ENCODE measurements around the gene GPC6.

GPC6 gene

GRCh38 chr13:94053986-94054593 lies 827.5 kb downstream of the GPC6 start:
- Histone ChIP-seq H2AFZ (ENCODE audit: low read depth, low read length) (no peak overlapping the region), H3K4me3 (ENCODE audit: insufficient read depth in 1 of 2, low read depth in 1 of 2, low read length in 2 of 2) (no peak overlapping the region), H3K23ac (ENCODE audit: low read length in 2 of 2) (no peak overlapping the region), H4K8ac (ENCODE audit: low read length) (no peak overlapping the region), H2BK5ac (ENCODE audit: low read depth, low read length, poor library complexity, severe bottlenecking) (no peak overlapping the region), H3K18ac (ENCODE audit: low read depth in 1 of 2, low read length in 2 of 2) (no peak overlapping the region), H3K36me3 (ENCODE audit: control insufficient read depth in 1 of 2, insufficient read depth in 2 of 2, low read depth in 1 of 2, low read length in 2 of 2) (no peaks in the 10 kb centered on the region), H2BK12ac (ENCODE audit: low read length in 2 of 2) (no peak overlapping the region), H3K27ac (ENCODE audit: low read length, poor library complexity, severe bottlenecking) (no peak overlapping the region), H2AK5ac (ENCODE audit: low read length, severe bottlenecking) (no peak overlapping the region), H2BK15ac (ENCODE audit: low read depth, poor library complexity, severe bottlenecking) (no peak overlapping the region), H2BK120ac (ENCODE audit: low read depth, low read length) (no peak overlapping the region), H3K4me1 (ENCODE audit: control insufficient read depth, insufficient read depth, low read depth, low read length) (peaks cover 2% of the 10 kb centered on the region), H3K9ac (ENCODE audit: low read length) (no peak overlapping the region), H4K91ac (ENCODE audit: low read length) (no peak overlapping the region), H3K4me2 (ENCODE audit: low read length, poor library complexity, severe bottlenecking) (no peak overlapping the region), H3K9me3 (ENCODE audit: control insufficient read depth, low read length) (no peaks in the 10 kb centered on the region), H3K14ac (ENCODE audit: low read length in 2 of 2) (no peak overlapping the region), H3K27me3 (ENCODE audit: control insufficient read depth in 1 of 2, insufficient read depth in 1 of 2, low read length in 2 of 2) (no peaks in the 10 kb centered on the region), H3K4ac (ENCODE audit: low read depth in 1 of 2, low read length in 2 of 2) (no peak overlapping the region), H3K79me1 (replicated peaks; ENCODE audit: low read length, poor library complexity, severe bottlenecking) (peaks cover 1% of the 10 kb centered on the region)
- WGBS = 93% methylated on average over 11 of the region's 11 CpGs
- DNase-seq = no peak

- Histone ChIP-seq H3K27me3 (ENCODE audit: control insufficient read depth in 1 of 2, insufficient read depth in 1 of 2, low read length in 2 of 2) (no peaks in the 10 kb centered on the region), H3K27ac (ENCODE audit: low read length, poor library complexity, severe bottlenecking) (no peak overlapping the region), H3K4me2 (ENCODE audit: low read length, poor library complexity, severe bottlenecking) (no peak overlapping the region), H2BK12ac (ENCODE audit: low read length in 2 of 2) (no peak overlapping the region), H3K4ac (ENCODE audit: low read depth in 1 of 2, low read length in 2 of 2) (no peak overlapping the region), H2AFZ (ENCODE audit: low read depth, low read length) (no peak overlapping the region), H4K8ac (ENCODE audit: low read length) (no peak overlapping the region), H3K4me3 (ENCODE audit: insufficient read depth in 1 of 2, low read depth in 1 of 2, low read length in 2 of 2) (no peak overlapping the region), H2BK120ac (ENCODE audit: low read depth, low read length) (no peak overlapping the region), H2AK5ac (ENCODE audit: low read length, severe bottlenecking) (no peak overlapping the region), H4K91ac (ENCODE audit: low read length) (no peak overlapping the region), H3K14ac (ENCODE audit: low read length in 2 of 2) (no peak overlapping the region), H3K4me1 (ENCODE audit: control insufficient read depth, insufficient read depth, low read depth, low read length) (peaks cover 2% of the 10 kb centered on the region), H3K18ac (ENCODE audit: low read depth in 1 of 2, low read length in 2 of 2) (no peak overlapping the region), H3K36me3 (ENCODE audit: control insufficient read depth in 1 of 2, insufficient read depth in 2 of 2, low read depth in 1 of 2, low read length in 2 of 2) (no peaks in the 10 kb centered on the region), H3K9ac (ENCODE audit: low read length) (no peak overlapping the region), H2BK5ac (ENCODE audit: low read depth, low read length, poor library complexity, severe bottlenecking) (no peak overlapping the region), H3K23ac (ENCODE audit: low read length in 2 of 2) (no peak overlapping the region), H3K79me1 (replicated peaks; ENCODE audit: low read length, poor library complexity, severe bottlenecking) (peaks cover 1% of the 10 kb centered on the region), H2BK15ac (ENCODE audit: low read depth, poor library complexity, severe bottlenecking) (no peak overlapping the region), H3K9me3 (ENCODE audit: control insufficient read depth, low read length) (no peaks in the 10 kb centered on the region)
- DNase-seq = peak; percentile 18
- WGBS = 100% methylated on average over 1 of the region's 4 CpGs
Observed at GRCh38 chr13:94056362-94056990, 829.9 kb downstream of the GPC6 start.

- no peak overlapping the region for H3K9ac ChIP-seq (ENCODE audit: low read length)
- no peaks in the 10 kb centered on the region for H3K36me3 ChIP-seq (ENCODE audit: control insufficient read depth in 1 of 2, insufficient read depth in 2 of 2, low read depth in 1 of 2, low read length in 2 of 2)
- no peak overlapping the region for H3K27ac ChIP-seq (ENCODE audit: low read length, poor library complexity, severe bottlenecking)
- no peaks in the 10 kb centered on the region for H3K27me3 ChIP-seq (ENCODE audit: control insufficient read depth in 1 of 2, insufficient read depth in 1 of 2, low read length in 2 of 2)
- no peak for DNase-seq
- H3K4me1 ChIP-seq (ENCODE audit: control insufficient read depth, insufficient read depth, low read depth, low read length) = peaks cover 2% of the 10 kb centered on the region
- H3K9me3 ChIP-seq (ENCODE audit: control insufficient read depth, low read length) = no peaks in the 10 kb centered on the region
- no peak overlapping the region for H2AFZ ChIP-seq (ENCODE audit: low read depth, low read length)
- H4K8ac ChIP-seq (ENCODE audit: low read length) = no peak overlapping the region
- H2AK5ac ChIP-seq (ENCODE audit: low read length, severe bottlenecking) = no peak overlapping the region
- H3K4ac ChIP-seq (ENCODE audit: low read depth in 1 of 2, low read length in 2 of 2) = no peak overlapping the region
- no peak overlapping the region for H3K18ac ChIP-seq (ENCODE audit: low read depth in 1 of 2, low read length in 2 of 2)
- H3K4me2 ChIP-seq (ENCODE audit: low read length, poor library complexity, severe bottlenecking) = no peak overlapping the region
- no peak overlapping the region for H3K14ac ChIP-seq (ENCODE audit: low read length in 2 of 2)
- no peak overlapping the region for H3K4me3 ChIP-seq (ENCODE audit: insufficient read depth in 1 of 2, low read depth in 1 of 2, low read length in 2 of 2)
- H2BK12ac ChIP-seq (ENCODE audit: low read length in 2 of 2) = no peak overlapping the region
- no peak overlapping the region for H3K23ac ChIP-seq (ENCODE audit: low read length in 2 of 2)
- H2BK15ac ChIP-seq (ENCODE audit: low read depth, poor library complexity, severe bottlenecking) = no peak overlapping the region
- H3K79me1 ChIP-seq (replicated peaks; ENCODE audit: low read length, poor library complexity, severe bottlenecking) = peaks cover under 1% of the 10 kb centered on the region
- H2BK5ac ChIP-seq (ENCODE audit: low read depth, low read length, poor library complexity, severe bottlenecking) = no peak overlapping the region
- H2BK120ac ChIP-seq (ENCODE audit: low read depth, low read length) = no peak overlapping the region
- no peak overlapping the region for H4K91ac ChIP-seq (ENCODE audit: low read length)
- WGBS = no CpG with 5 or more reads among the region's 2 CpGs
Observed at GRCh38 chr13:94057618-94058186, 831.1 kb downstream of the GPC6 start.

GRCh38 chr13:94058821-94059360 lies 832.3 kb downstream of the GPC6 start:
- Histone ChIP-seq H3K4me1 (ENCODE audit: control insufficient read depth, insufficient read depth, low read depth, low read length) (peaks cover 2% of the 10 kb centered on the region), H3K36me3 (ENCODE audit: control insufficient read depth in 1 of 2, insufficient read depth in 2 of 2, low read depth in 1 of 2, low read length in 2 of 2) (no peaks in the 10 kb centered on the region), H2BK12ac (ENCODE audit: low read length in 2 of 2) (no peak overlapping the region), H2AFZ (ENCODE audit: low read depth, low read length) (no peak overlapping the region), H2BK5ac (ENCODE audit: low read depth, low read length, poor library complexity, severe bottlenecking) (no peak overlapping the region), H3K4ac (ENCODE audit: low read depth in 1 of 2, low read length in 2 of 2) (no peak overlapping the region), H4K91ac (ENCODE audit: low read length) (no peak overlapping the region), H3K4me3 (ENCODE audit: insufficient read depth in 1 of 2, low read depth in 1 of 2, low read length in 2 of 2) (no peak overlapping the region), H3K27ac (ENCODE audit: low read length, poor library complexity, severe bottlenecking) (no peak overlapping the region), H3K9ac (ENCODE audit: low read length) (no peak overlapping the region), H3K4me2 (ENCODE audit: low read length, poor library complexity, severe bottlenecking) (no peak overlapping the region), H4K8ac (ENCODE audit: low read length) (no peak overlapping the region), H3K14ac (ENCODE audit: low read length in 2 of 2) (no peak overlapping the region), H2BK120ac (ENCODE audit: low read depth, low read length) (no peak overlapping the region), H3K23ac (ENCODE audit: low read length in 2 of 2) (no peak overlapping the region), H2AK5ac (ENCODE audit: low read length, severe bottlenecking) (no peak overlapping the region), H3K18ac (ENCODE audit: low read depth in 1 of 2, low read length in 2 of 2) (no peak overlapping the region), H3K79me1 (replicated peaks; ENCODE audit: low read length, poor library complexity, severe bottlenecking) (no peaks in the 10 kb centered on the region), H2BK15ac (ENCODE audit: low read depth, poor library complexity, severe bottlenecking) (no peak overlapping the region), H3K9me3 (ENCODE audit: control insufficient read depth, low read length) (no peaks in the 10 kb centered on the region), H3K27me3 (ENCODE audit: control insufficient read depth in 1 of 2, insufficient read depth in 1 of 2, low read length in 2 of 2) (no peaks in the 10 kb centered on the region)
- DNase-seq = no peak
- WGBS = no CpG with 5 or more reads among the region's 2 CpGs

Data from mesenchymal stem cell (in vitro differentiated cells and primary cell).